Right cardiac atrium (tissue), 5 donors: Measurements from ENCODE around the gene MYO5B. TPM values are rescaled to one million over a fixed set of nuclear protein-coding genes. Genes with fewer than 3 reads are reported as not detected.
A peak's percentile ranks its signal among the peaks of the same experiment; 100 is the strongest.

Experiments
- ATAC-seq, 2 donors: fragments of 200-7000 bp; cut with Tn5 transposase; one replicate each; pipeline versions ENCODE4 v1.8.0 to v1.9.1; 2020; ENCODE audit warnings: moderate library complexity in 2 of 2, mild to moderate bottlenecking in 1 of 2
- DNase-seq, 3 donors: peaks; one replicate each; pipeline ENCODE4 v3.0.0-alpha.2; 2020
- H3K27ac ChIP-seq: one replicate; pipeline ENCODE4 v1.5.1; 2013; ENCODE audit warnings: mild to moderate bottlenecking, low read length, control low read depth, moderate library complexity
- H3K27me3 ChIP-seq: one replicate; pipeline ENCODE4 v1.6.1; 2013; ENCODE audit not compliant: control insufficient read depth, insufficient read depth
- H3K4me1 ChIP-seq: one replicate; pipeline ENCODE4 v1.6.1; 2013; ENCODE audit warnings: low read length; ENCODE audit not compliant: control insufficient read depth, insufficient read depth
- H3K4me3 ChIP-seq: one replicate; pipeline ENCODE4 v1.5.1; 2013; ENCODE audit warnings: low read length, control low read depth
- H3K9me3 ChIP-seq: one replicate; pipeline ENCODE4 v1.6.1; 2013; ENCODE audit warnings: low read length; ENCODE audit not compliant: control insufficient read depth
- WGBS: extraction: QIAGEN DNeasy Blood & Tissue Kit; methylation state at CpG from one replicate; pipeline ENCODE4 v1.1.7; 2013; 5-methylcytosine and 5-hydroxymethylcytosine counted together
- intact Hi-C, 4 donors: fragments of 100-400 bp; cut with DNase I; formaldehyde crosslinking; loops; one replicate each; pipeline versions ENCODE4 v1.11.0 to v1.14.0; 2022 to 2023
- polyA plus RNA-seq: library from polyadenylated mRNA; stranded (reverse); fragments of 200-250 nt; gene quantifications from one replicate; pipeline ENCODE4 v1.2.3, GENCODE V29; 2013
- total RNA-seq, 4 donors: library from RNA; stranded (reverse); fragmentation: NEBNext Ultra II Directional; extraction: Animal tissue kit (Norgen Biotek cat#: 25700); gene quantifications; one replicate each; pipeline ENCODE4 v1.2.1, GENCODE V29; 2021
- donor health status: healthy with polysubstance abuse.
- donor health status: DM: no; HTN: yes; CAD: no.
- donor health status: DM: no; HTN: no; CAD: no.
- donor health status: DM: no; HTN: yes; CAD: no; lungs with severe emphysema.
- donor health status: DM: yes; HTN: yes; CAD: no.

Gene MYO5B
- total and polyA plus RNA-seq, 5 donors: 1.4 to 4.5 (median 3.1) TPM

- intact Hi-C loops: no loop called here
- no peak for DNase-seq
- Histone ChIP-seq H3K27me3 (no peaks in the 10 kb centered on the region), H3K9me3 (no peaks in the 10 kb centered on the region), H3K4me1 (no peaks in the 10 kb centered on the region), H3K27ac (no peak overlapping the region), H3K4me3 (no peak overlapping the region)
- 41% methylated on average over 3 of the region's 3 CpGs for WGBS
- ATAC-seq: no peak
These were observed 314.3 kb downstream of the MYO5B start for GRCh38 chr18:49880661-49881060.

DNA sequence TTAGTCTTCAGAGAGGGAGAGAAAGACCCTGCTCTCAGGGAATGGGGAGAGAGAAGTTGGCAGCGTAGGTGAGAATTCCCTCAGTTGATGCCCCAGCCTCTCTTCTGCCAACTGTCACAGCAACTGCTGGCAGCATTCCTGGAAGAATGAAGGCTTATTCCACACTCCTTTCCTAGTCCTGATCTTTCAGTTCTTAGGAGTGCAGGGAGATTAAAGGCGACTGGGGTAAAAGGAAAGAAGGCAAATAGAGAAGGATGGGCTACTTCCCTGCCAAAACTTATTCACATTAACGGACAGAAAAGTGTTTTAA is 315.7 kb downstream of the MYO5B start:
- DNase-seq (no peak), ATAC-seq (peak in 1 of 2 donors; percentile 31)
- WGBS: 46% methylated on average over 3 of the region's 3 CpGs
- intact Hi-C loops: no loop called here
- no peak overlapping the region for H3K4me3 ChIP-seq
- H3K9me3 ChIP-seq: no peaks in the 10 kb centered on the region
- no peaks in the 10 kb centered on the region for H3K27me3 ChIP-seq
- H3K27ac ChIP-seq: no peak overlapping the region
- no peaks in the 10 kb centered on the region for H3K4me1 ChIP-seq

GRCh38 chr18:49878567-49879270 is 316.2 kb downstream of the MYO5B start:
- peak in 1 of 2 donors; percentile 64 for ATAC-seq
- DNase-seq: peak in 2 of 3 donors; percentile 28 to 57
- Histone ChIP-seq H3K27me3 (no peaks in the 10 kb centered on the region), H3K4me1 (no peaks in the 10 kb centered on the region), H3K4me3 (no peak overlapping the region), H3K9me3 (no peaks in the 10 kb centered on the region), H3K27ac (no peak overlapping the region)
- 50% methylated on average over 10 of the region's 10 CpGs for WGBS
- intact Hi-C loops: no loop called here

DNA sequence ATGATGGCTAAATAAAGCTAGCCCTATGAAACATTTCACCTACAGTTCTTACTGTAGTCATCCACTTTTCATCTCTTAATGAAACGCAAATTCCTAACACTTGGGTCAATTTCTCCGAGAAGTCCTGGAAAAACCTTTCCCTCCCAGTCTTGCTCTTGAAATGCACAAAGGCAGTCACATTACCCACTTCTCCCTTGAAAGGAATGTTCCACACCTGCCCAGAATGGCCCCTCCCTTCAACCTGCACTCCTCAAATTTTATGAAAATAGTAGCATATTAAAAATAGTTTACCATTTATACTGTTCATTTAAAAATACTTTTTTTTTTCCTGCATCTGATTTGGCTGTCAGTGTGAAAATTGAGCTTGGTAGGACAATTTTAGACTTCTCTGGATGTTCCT is 316.9 kb downstream of the MYO5B start:
- DNase-seq (no peak), ATAC-seq (no peak)
- intact Hi-C loops: no loop called here
- Histone ChIP-seq H3K9me3 (no peaks in the 10 kb centered on the region), H3K4me3 (no peak overlapping the region), H3K27ac (no peak overlapping the region), H3K27me3 (no peaks in the 10 kb centered on the region), H3K4me1 (no peaks in the 10 kb centered on the region)
- WGBS: 84% methylated on average over 2 of the region's 2 CpGs

DNA sequence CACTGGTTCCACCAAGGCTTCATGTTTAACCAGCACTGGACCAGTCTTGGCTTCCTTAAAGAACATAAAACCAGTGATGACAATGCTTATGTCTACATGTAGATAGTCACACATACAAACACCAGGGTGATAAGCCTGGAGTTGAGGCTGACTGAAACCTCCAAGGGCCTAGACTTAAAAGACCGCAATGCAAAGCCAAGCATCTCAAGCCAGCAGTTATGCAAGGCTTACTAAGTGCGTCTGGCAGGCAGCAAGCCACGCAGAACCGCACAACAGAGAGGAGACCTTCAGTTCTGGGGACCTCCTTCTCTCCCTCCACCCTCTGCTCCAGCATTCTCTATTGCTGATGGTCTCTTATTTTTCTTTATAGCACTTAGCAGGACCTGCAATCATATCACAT is 318.4 kb downstream of the MYO5B start:
- Histone ChIP-seq H3K4me1 (no peaks in the 10 kb centered on the region), H3K9me3 (no peaks in the 10 kb centered on the region), H3K27ac (no peak overlapping the region), H3K4me3 (no peak overlapping the region), H3K27me3 (no peaks in the 10 kb centered on the region)
- ATAC-seq (peak in 1 of 2 donors; percentile 56), DNase-seq (peak in 1 of 3 donors; percentile 57)
- WGBS: 67% methylated on average over 4 of the region's 4 CpGs
- intact Hi-C loops: no loop called here

- no peaks in the 10 kb centered on the region for H3K4me1 ChIP-seq
- intact Hi-C loops: no loop called here
- H3K27me3 ChIP-seq: no peaks in the 10 kb centered on the region
- WGBS: 51% methylated on average over 1 of the region's 1 CpG
- H3K4me3 ChIP-seq: no peak overlapping the region
- no peaks in the 10 kb centered on the region for H3K9me3 ChIP-seq
- H3K27ac ChIP-seq: no peak overlapping the region
- DNase-seq: no peak
- no peak for ATAC-seq
These were observed 319.2 kb downstream of the MYO5B start for GRCh38 chr18:49875783-49876182.

DNA sequence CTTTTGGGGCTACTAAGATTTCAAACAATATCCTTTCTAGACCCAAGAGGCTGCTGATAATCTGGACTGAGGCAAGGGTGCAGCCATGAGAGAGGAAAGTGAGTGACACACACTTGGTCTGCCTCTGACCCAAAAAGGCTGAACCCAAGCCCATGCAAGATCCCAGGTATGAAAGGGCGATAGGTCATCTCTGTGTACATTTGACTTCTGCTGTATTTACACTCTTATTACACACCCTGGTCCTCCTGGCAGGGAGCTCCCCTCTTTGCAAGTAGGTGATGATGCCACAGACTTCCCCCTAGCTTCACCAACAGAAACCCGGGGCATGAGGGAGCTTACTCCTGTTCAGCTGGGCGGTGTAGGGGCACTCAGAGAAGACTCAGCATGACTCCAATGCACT is 319.8 kb downstream of the MYO5B start:
- intact Hi-C loops: no loop called here
- ATAC-seq (no peak), DNase-seq (no peak)
- Histone ChIP-seq H3K4me3 (no peak overlapping the region), H3K27me3 (no peaks in the 10 kb centered on the region), H3K9me3 (no peaks in the 10 kb centered on the region), H3K4me1 (no peaks in the 10 kb centered on the region), H3K27ac (no peak overlapping the region)
- 89% methylated on average over 3 of the region's 3 CpGs for WGBS

GRCh38 chr18:49874238-49874637 is 320.7 kb downstream of the MYO5B start:
- DNase-seq: no peak
- H3K27me3 ChIP-seq: no peaks in the 10 kb centered on the region
- 96% methylated on average over 2 of the region's 2 CpGs for WGBS
- intact Hi-C loops: no loop called here
- no peak for ATAC-seq
- no peaks in the 10 kb centered on the region for H3K9me3 ChIP-seq
- H3K4me1 ChIP-seq: no peaks in the 10 kb centered on the region
- H3K4me3 ChIP-seq: no peak overlapping the region
- H3K27ac ChIP-seq: no peak overlapping the region

- 76% methylated on average over 6 of the region's 6 CpGs for WGBS
- intact Hi-C loops: no loop called here
- H3K9me3 ChIP-seq: no peaks in the 10 kb centered on the region
- DNase-seq (no peak), ATAC-seq (no peak)
- H3K27ac ChIP-seq: no peak overlapping the region
- no peaks in the 10 kb centered on the region for H3K4me1 ChIP-seq
- H3K27me3 ChIP-seq: no peaks in the 10 kb centered on the region
- H3K4me3 ChIP-seq: no peak overlapping the region
These were observed 325.6 kb downstream of the MYO5B start for GRCh38 chr18:49869354-49869753.

GRCh38 chr18:49866680-49867079 is 328.3 kb downstream of the MYO5B start:
- DNase-seq (no peak), ATAC-seq (no peak)
- no peaks in the 10 kb centered on the region for H3K27me3 ChIP-seq
- H3K9me3 ChIP-seq: no peaks in the 10 kb centered on the region
- H3K4me3 ChIP-seq: no peak overlapping the region
- H3K4me1 ChIP-seq: no peaks in the 10 kb centered on the region
- intact Hi-C loops: no loop called here
- no peak overlapping the region for H3K27ac ChIP-seq
- 84% methylated on average over 1 of the region's 1 CpG for WGBS

- H3K27me3 ChIP-seq: no peaks in the 10 kb centered on the region
- intact Hi-C loops: no loop called here
- no peak overlapping the region for H3K27ac ChIP-seq
- no peak overlapping the region for H3K4me3 ChIP-seq
- DNase-seq (peak in 1 of 3 donors; percentile 66), ATAC-seq (peak; percentile 15 to 57)
- 25% methylated on average over 2 of the region's 2 CpGs for WGBS
- no peaks in the 10 kb centered on the region for H3K9me3 ChIP-seq
- H3K4me1 ChIP-seq: no peaks in the 10 kb centered on the region
These were observed 329.5 kb downstream of the MYO5B start for GRCh38 chr18:49865401-49865800.
